PC-9 (cell line): ENCODE measurements around the gene CORIN.

ENCODE experiments used
- CTCF ChIP-seq: fragments of 200-600 bp; sonication (generic); conservative IDR thresholded peaks from 2 replicates; pipeline ENCODE4 v1.6.1; 2017; ENCODE audit warnings: mixed run types, antibody characterized with exemption, mild to moderate bottlenecking, moderate library complexity
- EZH2 ChIP-seq: fragments of 200-600 bp; sonication (generic); IDR thresholded peaks from 2 replicates; pipeline ENCODE4 v1.8.0; 2017; ENCODE audit warnings: antibody characterized with exemption, low read depth

GRCh38 chr4:47650584-47651130 lies 187.2 kb downstream of the CORIN start:
- TF ChIP-seq CTCF = no peak
- TF ChIP-seq EZH2 = no peak
